GM23338 (cell line): Measurements from ENCODE around the gene APOB. TPM values are rescaled to one million over a fixed set of nuclear protein-coding genes. Genes with fewer than 3 reads are reported as not detected.

ENCODE experiments used
- ATAC-seq: fragments of 200-7000 bp; cut with Tn5 transposase; 3 replicates; pipeline ENCODE4 v1.9.1; 2020
- DNase-seq: peaks from one replicate; pipeline ENCODE4 v3.0.0-alpha.2; 2015; ENCODE audit warnings: low spot score
- H2AFZ ChIP-seq: fragments of 200-600 bp; sonication (generic); 2 replicates; pipeline ENCODE4 v1.8.0; 2016; ENCODE audit warnings: antibody characterized with exemption, mild to moderate bottlenecking, moderate library complexity
- H3F3A ChIP-seq: fragments of 200-600 bp; sonication (generic); replicated peaks from 2 replicates; pipeline ENCODE4 v1.8.0; 2017; ENCODE audit warnings: antibody characterized with exemption, mixed run types, low read depth
- H3K27ac ChIP-seq: fragments of 200-600 bp; sonication (generic); 2 replicates; pipeline ENCODE4 v1.6.1; 2016; ENCODE audit warnings: low read depth
- H3K27me3 ChIP-seq: fragments of 200-600 bp; sonication (generic); 2 replicates; pipeline ENCODE4 v1.8.0; 2016; ENCODE audit warnings: mild to moderate bottlenecking, mixed run types, moderate library complexity; ENCODE audit not compliant: insufficient read depth
- H3K36me3 ChIP-seq: fragments of 200-600 bp; sonication (generic); 2 replicates; pipeline ENCODE4 v1.8.0; 2016; ENCODE audit warnings: mild to moderate bottlenecking; ENCODE audit not compliant: insufficient read depth
- H3K4me1 ChIP-seq: fragments of 200-600 bp; sonication (generic); 2 replicates; pipeline ENCODE4 v1.8.0; 2016; ENCODE audit warnings: mild to moderate bottlenecking, moderate library complexity; ENCODE audit not compliant: insufficient read depth
- H3K4me2 ChIP-seq: fragments of 200-600 bp; sonication (generic); 2 replicates; pipeline ENCODE4 v1.7.1; 2017; ENCODE audit warnings: mixed run types
- H3K4me3 ChIP-seq: fragments of 200-600 bp; sonication (generic); 2 replicates; pipeline ENCODE4 v1.6.1; 2016; ENCODE audit warnings: mixed run types
- H3K79me2 ChIP-seq: fragments of 200-600 bp; sonication (generic); replicated peaks from 2 replicates; pipeline ENCODE4 v1.8.0; 2017; ENCODE audit warnings: mild to moderate bottlenecking; ENCODE audit not compliant: insufficient read depth
- H3K9me2 ChIP-seq: fragments of 200-600 bp; sonication (generic); 2 replicates; pipeline ENCODE4 v1.8.0; 2017; ENCODE audit not compliant: insufficient read depth
- H4K20me1 ChIP-seq: fragments of 200-600 bp; sonication (generic); replicated peaks from 2 replicates; pipeline ENCODE4 v1.8.0; 2017; ENCODE audit warnings: mild to moderate bottlenecking; ENCODE audit not compliant: insufficient read depth
- H3K27ac Mint-ChIP-seq: 2 replicates; pipeline ENCODE4 v1.8.0; 2020; ENCODE audit warnings: inconsistent platforms, mild to moderate bottlenecking, moderate library complexity, mixed read lengths
- H3K27me3 Mint-ChIP-seq: 3 replicates; pipeline ENCODE4 v1.8.0; 2022; ENCODE audit warnings: low read depth, mild to moderate bottlenecking, moderate library complexity, mixed read lengths, inconsistent platforms; ENCODE audit not compliant: insufficient read depth, poor library complexity
- H3K36me3 Mint-ChIP-seq: 3 replicates; pipeline ENCODE4 v1.8.0; 2021; ENCODE audit warnings: low read depth, mild to moderate bottlenecking, inconsistent platforms, moderate library complexity, mixed read lengths
- H3K4me1 Mint-ChIP-seq: 3 replicates; pipeline ENCODE4 v1.8.0; 2020; ENCODE audit warnings: mild to moderate bottlenecking, inconsistent platforms, mixed read lengths
- H3K4me3 Mint-ChIP-seq: 3 replicates; pipeline ENCODE4 v1.8.0; 2021; ENCODE audit warnings: moderate library complexity, mild to moderate bottlenecking, inconsistent platforms, mixed read lengths
- H3K9me3 Mint-ChIP-seq: 3 replicates; pipeline ENCODE4 v1.8.0; 2020; ENCODE audit warnings: moderate library complexity, mild to moderate bottlenecking, inconsistent platforms, mixed read lengths
- CREB1 ChIP-seq: fragments of 250-450 bp; sonication (Bioruptor Pico); IDR thresholded peaks from 2 replicates; pipeline ENCODE4 v1.5.0; 2020; ENCODE audit warnings: low read depth, mild to moderate bottlenecking, moderate library complexity
- EZH2 ChIP-seq: fragments of 200-600 bp; sonication (generic); IDR thresholded peaks from one replicate; pipeline ENCODE4 v1.8.0; 2017; ENCODE audit warnings: antibody characterized with exemption, mild to moderate bottlenecking, low read depth; ENCODE audit not compliant: unreplicated experiment
- EZH2phosphoT487 ChIP-seq: fragments of 200-600 bp; sonication (generic); IDR thresholded peaks from one replicate; pipeline ENCODE4 v1.8.1; 2018; ENCODE audit warnings: antibody characterized with exemption; ENCODE audit not compliant: unreplicated experiment
- JUNB ChIP-seq: IDR thresholded peaks from one replicate; pipeline ENCODE4 v1.6.1; 2016; ENCODE audit warnings: antibody characterized with exemption; ENCODE audit not compliant: unreplicated experiment
- NANOG ChIP-seq: IDR thresholded peaks from 2 replicates; pipeline ENCODE4 v1.6.1; 2016; ENCODE audit warnings: antibody characterized with exemption, borderline replicate concordance
- POLR2AphosphoS5 ChIP-seq: IDR thresholded peaks from 2 replicates; pipeline ENCODE4 v1.6.1; 2016; ENCODE audit warnings: antibody characterized with exemption, low read depth
- STAT1 ChIP-seq: IDR thresholded peaks from one replicate; pipeline ENCODE4 v1.6.1; 2016; ENCODE audit warnings: antibody characterized with exemption; ENCODE audit not compliant: unreplicated experiment
- ZNF114 ChIP-seq: fragments of 250-450 bp; sonication (Bioruptor Pico); IDR thresholded peaks from 2 replicates; pipeline ENCODE4 v1.5.0; 2020; ENCODE audit warnings: mild to moderate bottlenecking, moderate library complexity
- ZNF331 ChIP-seq: fragments of 250-450 bp; sonication (Bioruptor Pico); IDR thresholded peaks from 2 replicates; pipeline ENCODE4 v1.5.0; 2020; ENCODE audit warnings: low read depth, mild to moderate bottlenecking, moderate library complexity
- polyA plus RNA-seq: library from polyadenylated mRNA; unstranded; fragments of >200 nt; fragmentation: Nextera tagmentation; extraction: Ambion mirVana; gene quantifications from 2 replicates; pipeline ENCODE4 v1.2.1, GENCODE V29; 2016
- total RNA-seq: library from RNA; depleted of rRNA; stranded (reverse); fragments of >200 nt; shearing (Covaris generic); gene quantifications from 2 replicates; pipeline ENCODE4 v1.2.3, GENCODE V29; 2014
- TF ChIP-seq, protein P1 (sequence below): IDR thresholded peaks from 2 replicates; pipeline ENCODE4 v1.6.1; 2016; ENCODE audit warnings: antibody characterized with exemption
- TF ChIP-seq, protein P2 (sequence below): IDR thresholded peaks from one replicate; pipeline ENCODE4 v1.6.1; 2018; ENCODE audit warnings: antibody characterized with exemption; ENCODE audit not compliant: unreplicated experiment
- TF ChIP-seq, protein P3 (sequence below): fragments of 250-450 bp; sonication (Bioruptor Pico); IDR thresholded peaks from 2 replicates; pipeline ENCODE4 v1.5.0; 2020; ENCODE audit warnings: mild to moderate bottlenecking, moderate library complexity
- TF ChIP-seq, protein P4 (sequence below), 2 experiments: fragments of 200-600 bp in 1 of 2; sonication (generic) in 1 of 2; conservative IDR thresholded peaks; 2 replicates each; pipeline versions ENCODE4 v1.5.1 to v1.6.1; 2016 to 2017; ENCODE audit warnings: antibody characterized with exemption in 2 of 2, low read depth in 2 of 2, mild to moderate bottlenecking in 2 of 2, moderate library complexity in 1 of 2

Gene APOB
- total and polyA plus RNA-seq, 2 experiments from 2014 or later: 0.08 to 0.56 TPM

DNA sequence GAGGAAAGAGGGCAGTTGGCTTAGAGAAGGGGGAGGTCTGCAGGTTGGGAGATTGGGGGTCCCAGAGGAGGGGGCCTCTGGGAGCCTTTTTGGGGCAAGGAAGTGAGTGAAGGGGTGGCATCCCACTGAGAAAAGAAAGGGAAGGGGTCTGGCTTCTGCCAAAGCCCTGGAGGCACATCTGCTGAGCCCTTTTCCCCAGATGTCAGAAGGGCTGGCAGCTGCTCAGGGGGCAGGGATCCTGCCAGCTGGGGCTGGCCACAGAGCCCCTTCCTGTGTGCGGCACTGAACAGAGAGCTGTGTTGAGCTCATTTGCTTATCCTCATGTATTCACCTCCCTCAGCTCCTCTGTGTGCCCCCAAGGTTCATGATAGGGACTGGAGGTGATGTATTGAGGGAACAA, 54.5 kb downstream of the APOB start:
- no peak overlapping the region for H3K27ac Mint-ChIP-seq
- ATAC-seq (no peak), DNase-seq (no peak)
- Histone ChIP-seq H3K4me1 (no peaks in the 10 kb centered on the region), H3K4me2 (no peak overlapping the region), H3F3A (no peaks in the 10 kb centered on the region), H2AFZ (no peak overlapping the region), H3K36me3 (no peaks in the 10 kb centered on the region), H3K4me3 (no peak overlapping the region), H3K9me2 (no peaks in the 10 kb centered on the region), H4K20me1 (no peaks in the 10 kb centered on the region), H3K79me2 (no peaks in the 10 kb centered on the region), H3K27me3 (no peaks in the 10 kb centered on the region), H3K27ac (no peak overlapping the region)
- no peak for TF ChIP-seq EZH2
- no peak for TF ChIP-seq EZH2phosphoT487
- TF ChIP-seq, protein P1, sequence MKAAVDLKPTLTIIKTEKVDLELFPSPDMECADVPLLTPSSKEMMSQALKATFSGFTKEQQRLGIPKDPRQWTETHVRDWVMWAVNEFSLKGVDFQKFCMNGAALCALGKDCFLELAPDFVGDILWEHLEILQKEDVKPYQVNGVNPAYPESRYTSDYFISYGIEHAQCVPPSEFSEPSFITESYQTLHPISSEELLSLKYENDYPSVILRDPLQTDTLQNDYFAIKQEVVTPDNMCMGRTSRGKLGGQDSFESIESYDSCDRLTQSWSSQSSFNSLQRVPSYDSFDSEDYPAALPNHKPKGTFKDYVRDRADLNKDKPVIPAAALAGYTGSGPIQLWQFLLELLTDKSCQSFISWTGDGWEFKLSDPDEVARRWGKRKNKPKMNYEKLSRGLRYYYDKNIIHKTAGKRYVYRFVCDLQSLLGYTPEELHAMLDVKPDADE: no peak
- TF ChIP-seq, protein P2, sequence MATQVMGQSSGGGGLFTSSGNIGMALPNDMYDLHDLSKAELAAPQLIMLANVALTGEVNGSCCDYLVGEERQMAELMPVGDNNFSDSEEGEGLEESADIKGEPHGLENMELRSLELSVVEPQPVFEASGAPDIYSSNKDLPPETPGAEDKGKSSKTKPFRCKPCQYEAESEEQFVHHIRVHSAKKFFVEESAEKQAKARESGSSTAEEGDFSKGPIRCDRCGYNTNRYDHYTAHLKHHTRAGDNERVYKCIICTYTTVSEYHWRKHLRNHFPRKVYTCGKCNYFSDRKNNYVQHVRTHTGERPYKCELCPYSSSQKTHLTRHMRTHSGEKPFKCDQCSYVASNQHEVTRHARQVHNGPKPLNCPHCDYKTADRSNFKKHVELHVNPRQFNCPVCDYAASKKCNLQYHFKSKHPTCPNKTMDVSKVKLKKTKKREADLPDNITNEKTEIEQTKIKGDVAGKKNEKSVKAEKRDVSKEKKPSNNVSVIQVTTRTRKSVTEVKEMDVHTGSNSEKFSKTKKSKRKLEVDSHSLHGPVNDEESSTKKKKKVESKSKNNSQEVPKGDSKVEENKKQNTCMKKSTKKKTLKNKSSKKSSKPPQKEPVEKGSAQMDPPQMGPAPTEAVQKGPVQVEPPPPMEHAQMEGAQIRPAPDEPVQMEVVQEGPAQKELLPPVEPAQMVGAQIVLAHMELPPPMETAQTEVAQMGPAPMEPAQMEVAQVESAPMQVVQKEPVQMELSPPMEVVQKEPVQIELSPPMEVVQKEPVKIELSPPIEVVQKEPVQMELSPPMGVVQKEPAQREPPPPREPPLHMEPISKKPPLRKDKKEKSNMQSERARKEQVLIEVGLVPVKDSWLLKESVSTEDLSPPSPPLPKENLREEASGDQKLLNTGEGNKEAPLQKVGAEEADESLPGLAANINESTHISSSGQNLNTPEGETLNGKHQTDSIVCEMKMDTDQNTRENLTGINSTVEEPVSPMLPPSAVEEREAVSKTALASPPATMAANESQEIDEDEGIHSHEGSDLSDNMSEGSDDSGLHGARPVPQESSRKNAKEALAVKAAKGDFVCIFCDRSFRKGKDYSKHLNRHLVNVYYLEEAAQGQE: no peak
- TF ChIP-seq POLR2AphosphoS5: no peak
- no peak for TF ChIP-seq JUNB
- TF ChIP-seq STAT1: no peak
- TF ChIP-seq, protein P3, sequence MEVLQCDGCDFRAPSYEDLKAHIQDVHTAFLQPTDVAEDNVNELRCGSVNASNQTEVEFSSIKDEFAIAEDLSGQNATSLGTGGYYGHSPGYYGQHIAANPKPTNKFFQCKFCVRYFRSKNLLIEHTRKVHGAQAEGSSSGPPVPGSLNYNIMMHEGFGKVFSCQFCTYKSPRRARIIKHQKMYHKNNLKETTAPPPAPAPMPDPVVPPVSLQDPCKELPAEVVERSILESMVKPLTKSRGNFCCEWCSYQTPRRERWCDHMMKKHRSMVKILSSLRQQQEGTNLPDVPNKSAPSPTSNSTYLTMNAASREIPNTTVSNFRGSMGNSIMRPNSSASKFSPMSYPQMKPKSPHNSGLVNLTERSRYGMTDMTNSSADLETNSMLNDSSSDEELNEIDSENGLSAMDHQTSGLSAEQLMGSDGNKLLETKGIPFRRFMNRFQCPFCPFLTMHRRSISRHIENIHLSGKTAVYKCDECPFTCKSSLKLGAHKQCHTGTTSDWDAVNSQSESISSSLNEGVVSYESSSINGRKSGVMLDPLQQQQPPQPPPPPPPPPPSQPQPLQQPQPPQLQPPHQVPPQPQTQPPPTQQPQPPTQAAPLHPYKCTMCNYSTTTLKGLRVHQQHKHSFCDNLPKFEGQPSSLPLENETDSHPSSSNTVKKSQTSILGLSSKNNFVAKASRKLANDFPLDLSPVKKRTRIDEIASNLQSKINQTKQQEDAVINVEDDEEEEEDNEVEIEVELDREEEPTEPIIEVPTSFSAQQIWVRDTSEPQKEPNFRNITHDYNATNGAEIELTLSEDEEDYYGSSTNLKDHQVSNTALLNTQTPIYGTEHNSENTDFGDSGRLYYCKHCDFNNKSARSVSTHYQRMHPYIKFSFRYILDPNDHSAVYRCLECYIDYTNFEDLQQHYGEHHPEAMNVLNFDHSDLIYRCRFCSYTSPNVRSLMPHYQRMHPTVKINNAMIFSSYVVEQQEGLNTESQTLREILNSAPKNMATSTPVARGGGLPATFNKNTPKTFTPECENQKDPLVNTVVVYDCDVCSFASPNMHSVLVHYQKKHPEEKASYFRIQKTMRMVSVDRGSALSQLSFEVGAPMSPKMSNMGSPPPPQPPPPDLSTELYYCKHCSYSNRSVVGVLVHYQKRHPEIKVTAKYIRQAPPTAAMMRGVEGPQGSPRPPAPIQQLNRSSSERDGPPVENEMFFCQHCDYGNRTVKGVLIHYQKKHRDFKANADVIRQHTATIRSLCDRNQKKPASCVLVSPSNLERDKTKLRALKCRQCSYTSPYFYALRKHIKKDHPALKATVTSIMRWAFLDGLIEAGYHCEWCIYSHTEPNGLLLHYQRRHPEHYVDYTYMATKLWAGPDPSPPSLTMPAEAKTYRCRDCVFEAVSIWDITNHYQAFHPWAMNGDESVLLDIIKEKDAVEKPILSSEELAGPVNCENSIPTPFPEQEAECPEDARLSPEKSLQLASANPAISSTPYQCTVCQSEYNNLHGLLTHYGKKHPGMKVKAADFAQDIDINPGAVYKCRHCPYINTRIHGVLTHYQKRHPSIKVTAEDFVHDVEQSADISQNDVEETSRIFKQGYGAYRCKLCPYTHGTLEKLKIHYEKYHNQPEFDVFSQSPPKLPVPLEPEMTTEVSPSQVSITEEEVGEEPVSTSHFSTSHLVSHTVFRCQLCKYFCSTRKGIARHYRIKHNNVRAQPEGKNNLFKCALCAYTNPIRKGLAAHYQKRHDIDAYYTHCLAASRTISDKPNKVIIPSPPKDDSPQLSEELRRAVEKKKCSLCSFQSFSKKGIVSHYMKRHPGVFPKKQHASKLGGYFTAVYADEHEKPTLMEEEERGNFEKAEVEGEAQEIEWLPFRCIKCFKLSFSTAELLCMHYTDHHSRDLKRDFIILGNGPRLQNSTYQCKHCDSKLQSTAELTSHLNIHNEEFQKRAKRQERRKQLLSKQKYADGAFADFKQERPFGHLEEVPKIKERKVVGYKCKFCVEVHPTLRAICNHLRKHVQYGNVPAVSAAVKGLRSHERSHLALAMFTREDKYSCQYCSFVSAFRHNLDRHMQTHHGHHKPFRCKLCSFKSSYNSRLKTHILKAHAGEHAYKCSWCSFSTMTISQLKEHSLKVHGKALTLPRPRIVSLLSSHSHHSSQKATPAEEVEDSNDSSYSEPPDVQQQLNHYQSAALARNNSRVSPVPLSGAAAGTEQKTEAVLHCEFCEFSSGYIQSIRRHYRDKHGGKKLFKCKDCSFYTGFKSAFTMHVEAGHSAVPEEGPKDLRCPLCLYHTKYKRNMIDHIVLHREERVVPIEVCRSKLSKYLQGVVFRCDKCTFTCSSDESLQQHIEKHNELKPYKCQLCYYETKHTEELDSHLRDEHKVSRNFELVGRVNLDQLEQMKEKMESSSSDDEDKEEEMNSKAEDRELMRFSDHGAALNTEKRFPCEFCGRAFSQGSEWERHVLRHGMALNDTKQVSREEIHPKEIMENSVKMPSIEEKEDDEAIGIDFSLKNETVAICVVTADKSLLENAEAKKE (CRISPR knock-in tag): no peak
- TF ChIP-seq, protein P4, sequence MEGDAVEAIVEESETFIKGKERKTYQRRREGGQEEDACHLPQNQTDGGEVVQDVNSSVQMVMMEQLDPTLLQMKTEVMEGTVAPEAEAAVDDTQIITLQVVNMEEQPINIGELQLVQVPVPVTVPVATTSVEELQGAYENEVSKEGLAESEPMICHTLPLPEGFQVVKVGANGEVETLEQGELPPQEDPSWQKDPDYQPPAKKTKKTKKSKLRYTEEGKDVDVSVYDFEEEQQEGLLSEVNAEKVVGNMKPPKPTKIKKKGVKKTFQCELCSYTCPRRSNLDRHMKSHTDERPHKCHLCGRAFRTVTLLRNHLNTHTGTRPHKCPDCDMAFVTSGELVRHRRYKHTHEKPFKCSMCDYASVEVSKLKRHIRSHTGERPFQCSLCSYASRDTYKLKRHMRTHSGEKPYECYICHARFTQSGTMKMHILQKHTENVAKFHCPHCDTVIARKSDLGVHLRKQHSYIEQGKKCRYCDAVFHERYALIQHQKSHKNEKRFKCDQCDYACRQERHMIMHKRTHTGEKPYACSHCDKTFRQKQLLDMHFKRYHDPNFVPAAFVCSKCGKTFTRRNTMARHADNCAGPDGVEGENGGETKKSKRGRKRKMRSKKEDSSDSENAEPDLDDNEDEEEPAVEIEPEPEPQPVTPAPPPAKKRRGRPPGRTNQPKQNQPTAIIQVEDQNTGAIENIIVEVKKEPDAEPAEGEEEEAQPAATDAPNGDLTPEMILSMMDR (conservative IDR thresholded peaks at IDR 0.05; ENCODE audit: low read depth in 2 of 2): no peak
- TF ChIP-seq NANOG: no peak
- no peak for TF ChIP-seq ZNF114
- TF ChIP-seq CREB1 (CRISPR knock-in tag): no peak
- TF ChIP-seq ZNF331 (CRISPR knock-in tag): no peak
- H3K9me3 Mint-ChIP-seq: no peaks in the 10 kb centered on the region
- no peaks in the 10 kb centered on the region for H3K36me3 Mint-ChIP-seq
- peaks cover 13% of the 10 kb centered on the region for H3K27me3 Mint-ChIP-seq
- peaks cover 12% of the 10 kb centered on the region; the same call in 2 of the 3 replicates for H3K4me1 Mint-ChIP-seq
- no peak overlapping the region for H3K4me3 Mint-ChIP-seq
